ENCODE measurements around the gene UBE2E3.
"Not testable (repeated sequence)": the region's sequence is repeated elsewhere in the genome, so short reads cannot be mapped to it uniquely, and the experiment has no call there.

The UBE2E3 gene

DNA sequence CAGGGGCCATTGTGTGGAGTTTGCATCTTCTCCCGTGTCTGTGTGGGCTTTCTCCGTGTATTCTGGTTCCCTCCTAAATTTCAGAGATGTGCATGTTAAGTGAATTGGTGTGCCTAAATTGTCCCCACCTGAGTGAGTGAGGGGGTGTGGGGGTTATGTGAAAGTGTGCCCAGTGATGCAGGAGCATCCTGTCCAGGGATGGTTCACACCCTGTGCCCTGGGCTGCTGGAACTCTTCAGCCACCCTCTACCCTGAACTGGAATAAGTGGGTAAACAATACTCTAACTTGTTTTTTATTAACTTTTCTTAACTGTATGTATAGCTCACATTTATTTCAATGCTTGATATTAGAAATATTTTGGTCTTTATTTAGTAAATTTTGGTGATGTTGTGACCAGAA, 56.0 kb downstream of the UBE2E3 start:
- no peak for DNase-seq (ENCODE audit: low read depth)

DNA sequence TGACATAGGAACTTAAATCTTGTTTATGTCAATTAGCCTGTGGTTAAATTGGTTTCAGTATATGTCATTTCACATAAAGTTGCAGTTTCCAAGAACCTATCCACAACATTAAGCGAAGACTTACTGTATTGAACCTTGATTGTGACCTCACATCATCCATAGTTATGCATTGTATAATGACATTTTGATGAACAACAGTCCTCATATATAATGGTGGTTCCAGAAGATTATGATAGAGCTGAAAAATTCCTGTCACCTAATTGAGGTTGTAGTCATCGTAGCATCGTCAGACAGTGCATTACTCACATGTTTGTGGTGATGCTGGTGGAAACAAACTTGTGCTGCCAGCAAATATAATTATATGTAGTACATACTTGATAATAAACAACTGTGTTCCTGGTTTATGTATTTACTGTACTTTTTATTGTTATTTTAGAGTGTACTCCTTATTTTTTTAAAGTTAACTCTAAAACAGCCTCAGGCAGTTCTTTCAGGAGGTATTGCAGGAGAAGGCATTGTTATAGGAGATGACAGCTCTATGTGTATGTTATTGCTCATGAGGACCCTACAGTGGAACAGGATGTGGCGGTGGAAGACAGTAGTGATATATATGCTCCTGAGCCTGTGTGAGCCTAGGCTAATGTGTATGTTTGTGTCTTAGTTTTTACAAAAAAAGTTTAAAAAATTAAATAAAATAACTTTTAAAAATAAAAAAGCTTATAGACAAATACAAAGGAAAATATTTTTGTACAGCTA, 56.6 kb downstream of the UBE2E3 start:
- no peak for DNase-seq (ENCODE audit: low read depth)

DNA sequence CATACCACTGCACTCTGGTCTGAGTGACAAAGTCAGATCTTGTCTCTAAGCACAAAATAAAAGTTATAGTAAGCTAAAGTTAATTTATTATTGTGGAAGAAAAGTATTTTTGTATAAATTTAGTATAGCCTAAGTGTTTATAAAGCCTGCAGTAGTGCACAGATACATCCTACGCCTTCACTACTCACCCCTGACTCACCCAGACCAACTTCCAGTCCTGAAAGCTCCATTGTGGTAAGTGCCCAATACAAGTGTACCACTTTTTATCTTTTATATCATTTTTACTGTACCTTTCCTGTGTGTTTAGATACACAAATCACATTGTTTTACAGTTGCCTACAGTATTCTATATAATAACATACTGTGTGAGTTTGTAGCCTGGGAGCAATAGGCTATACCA, 57.5 kb downstream of the UBE2E3 start:
- no peak for DNase-seq (ENCODE audit: low read depth)

DNA sequence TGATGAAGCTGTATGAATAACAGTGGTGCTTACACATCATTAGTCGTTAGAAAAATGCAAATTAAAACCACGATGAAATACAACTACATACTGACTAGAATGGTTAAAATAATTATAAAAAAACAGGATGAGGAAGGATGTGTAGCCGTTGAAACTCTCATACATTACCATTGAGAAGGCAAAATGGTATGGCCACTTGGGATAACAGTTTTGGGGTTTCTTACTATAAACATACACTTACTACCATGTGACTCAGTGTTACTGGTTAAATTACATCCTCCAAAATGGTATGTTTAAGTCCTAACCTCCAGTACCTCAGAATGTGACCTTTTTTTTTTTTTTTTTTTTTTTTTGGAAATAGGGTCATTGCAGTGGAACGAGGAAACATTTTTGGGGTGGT, 58.4 kb downstream of the UBE2E3 start:
- no peak for DNase-seq (ENCODE audit: low read depth)

DNA sequence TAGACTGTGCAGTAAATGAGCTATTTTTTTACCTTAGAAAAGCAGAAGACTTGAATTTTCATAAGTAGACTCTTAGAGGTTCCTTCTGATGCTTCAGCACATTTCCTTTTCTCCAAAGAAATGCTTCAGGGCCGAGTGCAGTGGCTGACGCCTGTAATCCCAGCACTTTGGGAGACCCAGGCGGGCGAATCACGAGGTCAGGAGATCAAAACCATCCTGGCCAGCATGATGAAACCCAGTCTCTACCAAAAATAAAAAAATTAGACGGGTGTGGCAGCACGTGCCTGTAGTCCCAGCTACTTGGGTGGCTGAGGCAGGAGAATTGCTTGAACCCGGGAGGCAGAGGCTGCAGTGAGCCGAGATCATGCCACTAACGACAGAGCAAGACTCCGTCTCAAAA, 60.4 kb downstream of the UBE2E3 start:
- DNase-seq (ENCODE audit: low read depth), result not testable (repeated sequence)

DNA sequence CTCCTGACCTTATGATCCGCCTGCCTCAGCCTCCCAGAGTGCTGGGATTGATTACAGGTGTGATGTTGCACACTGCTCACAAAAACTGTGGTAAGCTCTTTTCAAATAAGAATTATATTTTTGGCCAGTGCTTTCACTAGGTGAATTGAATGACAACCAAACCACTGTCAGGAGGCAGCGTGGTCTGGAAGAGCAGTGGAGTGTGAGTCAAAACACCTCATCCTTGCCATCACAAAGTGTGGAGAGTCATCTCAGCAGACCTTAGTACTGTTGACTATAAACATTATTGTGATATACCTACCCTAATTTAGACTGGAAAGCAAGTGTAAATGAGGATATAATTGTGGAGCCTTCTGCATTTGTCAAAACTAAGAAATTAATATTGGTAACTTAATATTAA, 61.3 kb downstream of the UBE2E3 start:
- DNase-seq (ENCODE audit: low read depth), result no peak

DNA sequence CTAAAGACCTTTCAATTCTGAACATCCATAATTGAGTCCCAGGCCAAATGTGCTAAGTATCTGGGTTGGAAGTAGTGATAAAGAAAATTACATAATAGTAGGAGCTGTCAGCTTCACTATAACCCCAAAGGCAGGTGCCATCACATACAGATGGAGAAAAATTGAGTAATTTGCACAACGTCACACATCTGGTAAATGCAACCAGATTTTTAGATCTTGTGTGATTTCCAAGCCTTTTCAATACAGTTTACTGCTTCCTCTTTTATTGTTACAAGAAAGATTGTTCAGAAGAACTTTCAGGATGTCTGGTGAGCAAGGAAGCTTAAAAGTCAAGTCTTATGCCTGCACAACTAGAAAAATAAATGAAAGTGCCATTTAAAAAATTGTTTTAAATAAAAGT, 62.3 kb downstream of the UBE2E3 start:
- no peak for DNase-seq (ENCODE audit: low read depth)

DNA sequence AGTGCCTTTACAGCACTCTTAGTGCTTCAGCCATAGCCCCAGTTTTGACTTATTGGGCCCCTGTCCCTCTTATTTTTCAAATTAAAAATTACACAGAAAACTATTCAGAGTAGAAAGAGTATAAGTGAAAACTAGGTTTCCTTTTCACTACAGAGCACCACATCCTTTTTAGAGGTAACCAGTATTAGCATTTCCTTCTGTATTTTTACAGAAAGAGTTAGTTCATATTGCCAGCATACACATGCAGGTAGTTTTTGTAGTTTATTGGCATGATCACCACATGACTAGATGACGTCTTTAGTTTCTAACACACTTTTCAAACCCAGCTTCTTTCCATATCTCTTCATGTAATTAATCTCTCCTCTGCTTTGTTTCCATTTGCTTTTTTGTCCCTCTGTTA, 66.4 kb downstream of the UBE2E3 start:
- no peak for DNase-seq (ENCODE audit: low read depth)

DNA sequence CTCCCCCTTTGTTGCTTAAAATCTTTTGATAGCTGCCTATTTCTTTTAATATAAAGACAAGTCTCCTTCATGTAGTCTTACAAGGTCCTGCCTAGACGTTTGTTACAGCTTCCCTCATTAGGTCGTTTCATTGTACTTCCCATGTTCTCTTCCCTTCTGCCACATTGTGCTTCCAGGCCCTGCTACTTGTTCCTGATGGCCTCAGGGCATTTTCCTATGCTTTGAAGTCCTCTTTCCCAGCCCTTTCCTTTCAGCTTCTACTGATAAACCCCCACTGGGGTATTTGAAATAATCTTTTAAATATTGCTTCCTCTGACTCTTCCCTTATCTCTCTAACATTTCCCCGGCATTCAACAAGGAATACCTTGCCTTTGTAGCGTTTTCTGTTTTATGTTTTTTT, 67.4 kb downstream of the UBE2E3 start:
- no peak for DNase-seq (ENCODE audit: low read depth)

DNA sequence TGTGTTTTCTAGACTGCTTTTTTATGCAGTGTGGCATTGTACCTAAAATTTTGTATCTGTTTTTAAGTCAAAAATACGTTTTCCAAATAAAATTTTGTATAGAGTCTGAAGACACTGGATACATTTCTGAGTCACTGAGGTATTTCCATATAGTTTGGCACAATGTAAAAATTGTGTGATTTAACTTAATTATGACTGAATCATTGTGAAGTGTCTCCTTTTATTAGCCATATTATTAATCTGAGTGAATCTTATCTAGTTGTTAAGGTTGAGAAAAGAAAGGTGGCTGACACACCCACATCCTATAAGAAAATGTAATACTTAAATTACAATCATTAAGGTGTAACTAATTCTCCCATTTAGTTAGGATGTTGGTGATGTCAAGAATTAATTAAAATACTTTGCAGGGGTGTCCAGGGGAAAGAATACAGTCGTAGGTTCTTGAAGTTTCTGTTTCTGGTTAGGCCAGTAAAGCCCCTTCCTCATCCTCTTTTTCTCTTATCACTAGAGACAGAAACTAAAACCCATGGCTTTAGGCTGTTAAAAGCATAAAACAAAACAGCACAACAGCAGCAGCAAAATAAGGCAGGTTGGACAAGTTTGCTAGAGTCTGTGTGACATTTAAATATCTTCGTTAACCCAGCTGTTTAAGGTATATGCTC, 71.6 kb downstream of the UBE2E3 start:
- DNase-seq (ENCODE audit: low read depth), result no peak

DNA sequence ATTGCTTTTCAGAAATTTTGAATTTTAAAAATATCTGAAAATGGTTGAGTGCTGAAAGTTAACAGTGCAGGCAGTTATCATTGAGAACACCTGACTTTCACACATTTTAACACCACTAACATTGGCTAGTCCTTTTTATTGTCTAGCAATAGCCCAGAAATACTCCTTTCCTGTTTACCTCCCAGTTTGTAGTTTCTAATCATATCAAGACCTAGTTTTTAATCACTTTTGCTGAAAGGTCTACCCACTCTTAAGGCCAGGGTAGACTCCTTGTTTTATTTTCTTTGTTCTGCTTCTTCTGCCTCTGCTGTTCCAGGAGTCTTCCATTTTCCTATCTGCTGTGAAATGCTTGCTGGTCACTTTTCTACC, 72.1 kb downstream of the UBE2E3 start:
- DNase-seq (ENCODE audit: low read depth), result no peak

DNA sequence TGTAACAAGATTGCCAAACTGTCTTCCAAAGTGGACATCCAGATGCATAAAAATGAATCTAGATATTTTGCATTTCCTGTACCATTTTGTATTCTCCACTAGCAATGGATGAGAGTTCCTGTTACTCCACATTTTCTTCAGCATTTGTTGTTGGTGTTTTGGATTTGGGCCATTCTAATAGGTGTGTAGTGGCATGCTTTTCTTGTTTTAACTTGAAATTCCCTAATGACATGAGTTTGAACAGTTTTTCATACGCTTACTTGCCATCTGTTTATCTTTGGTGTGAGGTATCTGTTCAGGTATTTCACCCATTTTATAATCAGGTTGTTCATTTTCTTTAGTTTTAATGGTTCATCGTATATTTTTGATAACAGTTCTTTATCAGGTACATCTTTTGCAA, 73.9 kb downstream of the UBE2E3 start:
- DNase-seq (ENCODE audit: low read depth), result no peak

DNA sequence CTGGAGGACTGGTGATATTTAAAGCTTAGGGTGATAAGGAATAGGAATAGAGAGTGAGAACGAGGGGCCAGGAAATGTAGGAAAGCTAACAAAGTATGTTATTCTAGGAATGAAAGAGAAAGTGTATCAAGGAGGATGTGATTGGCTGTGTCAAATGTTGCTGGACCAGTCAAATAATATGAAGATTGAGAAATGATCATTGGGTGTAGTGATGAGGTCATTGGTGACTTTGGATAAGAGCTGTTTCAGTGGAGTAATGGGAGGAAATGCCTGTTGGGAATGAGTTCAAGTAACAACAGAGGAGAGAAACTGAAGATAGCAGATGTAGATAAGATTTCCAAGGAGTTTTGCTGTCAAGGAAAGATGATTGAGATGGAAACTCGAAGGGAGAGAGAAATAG, 74.4 kb downstream of the UBE2E3 start:
- DNase-seq (ENCODE audit: low read depth), result no peak

DNA sequence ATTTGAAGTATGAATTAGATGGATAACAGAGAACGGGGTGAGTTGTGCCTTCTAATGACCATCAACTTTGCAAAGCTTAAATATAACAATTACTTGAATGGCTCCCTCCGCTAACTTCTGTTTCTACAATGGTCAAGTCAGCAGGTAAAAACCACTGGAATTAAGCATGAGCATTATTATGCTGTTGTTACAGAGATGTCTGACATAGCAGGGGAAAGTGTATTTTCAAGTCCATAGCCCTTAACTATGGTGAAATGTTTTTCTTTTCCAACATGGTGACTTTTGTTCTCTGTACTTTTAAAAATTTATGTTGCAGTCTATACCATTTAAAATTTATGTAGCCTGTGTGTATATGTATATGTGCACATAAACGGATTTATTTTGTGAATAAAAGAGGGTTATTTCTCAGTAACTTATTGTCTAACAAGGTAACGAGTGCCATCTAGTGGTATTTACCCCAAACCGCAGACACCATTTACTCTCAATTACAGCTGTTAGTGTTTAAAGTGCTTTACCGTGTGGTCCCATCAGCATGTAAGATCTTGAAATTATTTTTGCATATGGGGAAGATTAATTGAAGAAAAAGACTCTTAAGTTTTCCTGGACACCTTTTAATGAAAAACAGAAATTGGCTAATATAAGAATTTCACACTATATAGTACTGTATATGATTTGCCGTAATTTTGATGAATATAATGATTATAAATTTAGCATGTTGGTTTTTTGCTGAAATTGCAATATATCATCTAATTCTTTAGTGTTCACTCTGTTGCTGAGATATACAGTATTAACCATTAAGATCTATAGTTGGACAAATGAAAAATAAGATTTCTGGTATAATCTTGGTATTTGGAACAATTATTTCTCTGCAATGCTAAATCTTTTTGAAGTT, 78.2 kb downstream of the UBE2E3 start:
- peak; percentile 21 for DNase-seq (ENCODE audit: low read depth)

DNA sequence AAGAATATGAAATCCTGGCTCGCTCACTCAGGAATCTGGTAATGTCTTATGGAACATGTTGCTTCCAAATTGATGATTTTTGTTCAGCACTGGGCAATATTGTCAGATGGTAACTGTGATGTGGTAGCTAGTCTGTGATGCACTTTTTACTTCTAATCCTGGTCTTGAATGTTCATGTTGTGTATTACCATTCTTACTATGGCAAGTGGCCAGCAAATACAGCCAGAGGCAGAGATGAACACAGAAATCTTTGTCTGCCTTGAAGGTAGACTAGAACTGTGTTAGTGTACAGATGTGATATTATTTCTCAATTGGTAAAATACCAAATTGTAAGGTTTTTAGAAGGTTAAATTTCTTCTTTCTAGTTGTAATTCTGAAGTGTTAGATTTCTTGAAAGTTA, 83.3 kb downstream of the UBE2E3 start:
- no peak for DNase-seq (ENCODE audit: low read depth)

DNA sequence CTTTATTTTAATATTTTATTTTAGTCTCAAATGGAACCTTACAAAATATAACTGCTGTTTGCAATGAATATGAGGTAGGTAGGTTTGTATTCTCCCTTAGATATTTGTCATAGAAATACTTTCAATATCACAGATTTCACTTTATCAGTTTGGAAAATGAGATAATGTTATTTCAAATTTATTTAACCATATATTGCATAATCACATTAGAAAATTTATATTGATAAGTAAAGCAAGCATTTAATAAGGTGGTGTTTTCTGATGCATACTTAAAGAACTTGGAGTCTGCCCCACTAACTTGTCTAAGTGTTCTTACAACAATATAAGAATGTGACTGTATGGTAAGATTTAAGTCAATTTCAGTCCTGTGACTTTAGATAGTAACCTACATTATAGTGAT, 85.1 kb downstream of the UBE2E3 start:
- DNase-seq (ENCODE audit: low read depth), result no peak

DNA sequence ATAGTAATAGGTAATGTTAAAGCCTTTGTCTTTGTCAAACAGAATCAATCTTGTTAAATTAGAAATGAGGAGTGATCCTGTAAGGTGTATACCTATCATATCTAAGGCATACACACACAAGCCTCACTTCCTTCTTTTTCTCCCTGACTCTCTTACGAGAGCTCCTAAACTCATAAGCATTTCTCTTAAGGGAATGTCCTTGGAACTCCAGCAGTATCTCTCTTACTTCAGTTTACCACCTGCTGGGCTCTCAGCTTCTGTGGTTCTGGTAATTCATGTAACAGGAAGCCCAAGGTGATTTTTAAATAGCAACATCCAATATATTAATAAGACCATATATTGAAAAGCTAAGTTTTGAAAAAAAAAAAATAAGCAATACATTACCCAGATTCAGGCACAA, 85.9 kb downstream of the UBE2E3 start:
- no peak for DNase-seq (ENCODE audit: low read depth)

DNA sequence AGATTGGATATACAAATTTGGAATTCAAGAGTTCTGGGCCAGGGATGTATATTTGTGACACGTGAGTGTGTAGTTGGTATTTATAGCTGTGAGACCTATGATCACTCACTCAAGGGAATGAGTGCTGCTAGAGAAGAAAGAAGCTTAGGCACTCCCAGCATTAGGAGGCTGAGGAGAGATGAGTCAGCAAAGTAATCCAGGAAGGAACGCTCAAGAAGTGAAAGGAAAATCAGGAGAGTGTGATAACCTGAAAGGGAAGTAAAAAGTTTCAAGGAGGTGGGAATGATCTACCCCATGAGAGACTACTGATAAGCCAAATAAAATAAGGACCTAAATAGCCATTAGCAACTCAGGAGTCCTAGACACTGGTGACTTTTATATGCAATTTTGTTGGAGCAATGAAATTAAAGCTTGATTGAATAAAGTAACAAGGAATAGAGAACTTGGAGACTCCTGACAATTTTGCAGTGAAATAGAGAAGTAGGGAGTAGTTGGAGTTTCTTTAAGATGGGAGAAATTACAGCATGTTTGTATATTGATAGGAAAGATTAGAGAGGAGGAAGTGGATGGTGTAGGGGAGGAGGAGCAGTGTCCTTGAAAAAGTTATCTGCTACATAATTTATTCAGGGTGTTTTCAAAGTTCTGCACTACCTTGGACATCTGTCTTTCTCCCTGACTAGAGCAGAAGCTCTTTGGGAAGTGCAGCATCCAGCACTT, 89.9 kb downstream of the UBE2E3 start:
- no peak for DNase-seq (ENCODE audit: low read depth)

DNA sequence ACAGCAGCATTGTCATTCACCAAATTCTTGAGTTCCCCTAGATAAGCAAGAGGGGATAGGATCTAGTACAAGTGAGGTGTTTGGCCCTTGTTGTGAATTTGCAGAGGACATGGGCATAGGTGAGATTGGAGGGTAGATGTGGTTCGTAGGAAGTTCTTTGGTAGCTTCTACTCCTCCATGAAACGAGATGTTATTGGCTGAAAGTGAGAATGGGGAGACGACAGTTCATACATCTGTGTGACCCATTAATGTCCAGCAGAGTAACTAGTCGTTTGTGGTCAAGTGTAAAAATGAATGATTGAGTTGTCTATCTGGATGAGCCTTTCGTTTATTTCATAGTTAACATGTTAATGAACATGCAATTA, 90.4 kb downstream of the UBE2E3 start:
- no peak for DNase-seq (ENCODE audit: low read depth)

DNA sequence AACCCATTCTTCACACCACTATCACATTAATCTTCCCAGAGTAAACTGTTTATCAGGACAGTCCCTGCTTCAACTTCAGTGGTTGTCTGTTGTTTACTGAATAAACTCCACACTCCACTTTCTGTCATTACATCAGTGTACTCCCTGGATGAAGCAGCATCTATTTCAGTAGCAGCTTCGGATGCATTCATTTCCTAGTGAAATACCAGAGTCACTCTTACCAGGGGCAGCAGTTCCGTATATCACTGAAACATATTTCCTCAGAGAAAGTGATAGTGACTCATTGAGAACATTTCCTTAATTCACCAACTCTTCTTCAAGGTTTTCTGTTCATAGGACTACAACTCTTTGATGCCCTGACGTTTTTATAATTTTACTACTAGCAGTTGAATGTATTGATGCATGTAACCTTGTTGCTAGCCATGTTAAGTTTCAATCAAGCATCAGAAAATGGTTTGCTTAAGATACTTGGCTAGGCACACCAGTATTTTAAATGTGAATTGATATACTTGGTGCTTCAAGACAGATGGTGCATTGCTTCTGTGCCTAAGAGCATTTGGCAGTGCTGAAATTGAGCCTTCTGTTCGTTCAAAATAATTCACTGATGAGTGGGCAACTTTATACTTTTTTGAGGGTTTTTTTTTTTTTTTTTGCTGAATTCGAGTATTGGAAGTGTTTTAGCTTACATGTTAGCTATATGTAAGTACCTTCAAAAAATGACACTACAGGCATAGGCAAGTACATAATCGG, 92.3 kb downstream of the UBE2E3 start:
- no peak for DNase-seq (ENCODE audit: low read depth)

DNA sequence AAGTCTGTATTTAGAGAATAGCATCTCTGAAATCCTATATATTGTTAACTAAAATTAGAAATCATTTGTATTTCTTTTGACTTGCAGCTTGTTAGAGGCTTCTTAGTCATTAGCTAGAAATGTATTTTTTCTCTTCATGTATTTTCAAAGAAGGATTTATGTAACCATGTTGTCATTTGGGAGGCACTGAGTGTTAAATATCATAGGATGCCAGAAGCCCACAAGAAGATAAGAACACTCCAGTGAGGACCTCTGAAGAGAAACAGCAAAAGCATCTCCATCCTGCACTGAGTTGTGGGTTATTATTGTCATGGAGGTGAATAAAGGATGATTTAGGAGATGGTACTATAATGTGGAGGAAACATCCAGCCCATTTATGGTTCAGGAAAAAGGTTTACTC, 93.5 kb downstream of the UBE2E3 start:
- DNase-seq (ENCODE audit: low read depth), result no peak

DNA sequence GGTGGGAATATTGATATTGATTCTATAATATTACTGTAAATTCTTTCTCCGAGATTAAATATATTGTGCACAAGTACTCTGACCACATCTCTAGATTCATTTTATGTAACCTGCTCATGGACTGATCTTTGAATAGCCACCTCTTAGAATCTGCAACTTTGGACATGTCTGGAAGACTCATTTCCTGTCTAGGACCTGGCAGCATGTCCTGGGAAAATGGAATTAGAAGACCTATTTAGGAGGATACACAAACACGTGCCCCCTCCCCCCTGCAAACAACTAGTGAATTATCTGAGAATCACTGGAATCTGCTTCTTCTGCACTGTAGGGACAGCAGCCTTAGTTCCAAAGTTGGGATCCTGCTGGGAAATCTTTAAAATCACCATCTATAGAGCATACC, 94.1 kb downstream of the UBE2E3 start:
- DNase-seq (ENCODE audit: low read depth), result no peak

Data from T follicular helper cell (primary cell).